VCaP (cell line): ENCODE results near the gene ZNF148.

Source experiments
- H3K27ac ChIP-seq: fragments of 450-650 bp; 2 replicates; pipeline ENCODE4 v1.5.1; 2017
- TF ChIP-seq, protein P1 (sequence below): fragments of 450-650 bp; conservative IDR thresholded peaks from 2 replicates; pipeline ENCODE4 v1.5.1; 2017; ENCODE audit warnings: mild to moderate bottlenecking, moderate library complexity

The ZNF148 gene

DNA sequence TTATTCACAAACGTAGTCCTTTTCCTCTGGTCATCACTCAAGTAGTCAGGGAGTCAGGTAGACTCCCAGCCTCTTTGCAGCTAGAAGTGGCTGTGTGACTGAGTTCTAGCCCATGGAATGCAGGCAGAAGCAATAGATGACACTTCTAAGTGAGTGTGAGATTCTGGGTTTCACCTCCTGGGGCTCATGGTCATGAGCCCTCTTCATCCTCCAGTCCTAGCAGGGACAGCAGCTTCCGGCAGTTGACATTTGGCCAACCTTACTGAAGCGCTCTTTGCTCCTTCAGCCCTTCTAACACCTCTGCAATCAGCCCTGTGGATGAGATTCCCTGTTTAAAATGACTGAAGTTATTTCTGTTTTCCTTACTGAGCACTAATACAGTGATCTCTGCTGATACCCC, 184.3 kb downstream of the ZNF148 start:
- TF ChIP-seq, protein P1, sequence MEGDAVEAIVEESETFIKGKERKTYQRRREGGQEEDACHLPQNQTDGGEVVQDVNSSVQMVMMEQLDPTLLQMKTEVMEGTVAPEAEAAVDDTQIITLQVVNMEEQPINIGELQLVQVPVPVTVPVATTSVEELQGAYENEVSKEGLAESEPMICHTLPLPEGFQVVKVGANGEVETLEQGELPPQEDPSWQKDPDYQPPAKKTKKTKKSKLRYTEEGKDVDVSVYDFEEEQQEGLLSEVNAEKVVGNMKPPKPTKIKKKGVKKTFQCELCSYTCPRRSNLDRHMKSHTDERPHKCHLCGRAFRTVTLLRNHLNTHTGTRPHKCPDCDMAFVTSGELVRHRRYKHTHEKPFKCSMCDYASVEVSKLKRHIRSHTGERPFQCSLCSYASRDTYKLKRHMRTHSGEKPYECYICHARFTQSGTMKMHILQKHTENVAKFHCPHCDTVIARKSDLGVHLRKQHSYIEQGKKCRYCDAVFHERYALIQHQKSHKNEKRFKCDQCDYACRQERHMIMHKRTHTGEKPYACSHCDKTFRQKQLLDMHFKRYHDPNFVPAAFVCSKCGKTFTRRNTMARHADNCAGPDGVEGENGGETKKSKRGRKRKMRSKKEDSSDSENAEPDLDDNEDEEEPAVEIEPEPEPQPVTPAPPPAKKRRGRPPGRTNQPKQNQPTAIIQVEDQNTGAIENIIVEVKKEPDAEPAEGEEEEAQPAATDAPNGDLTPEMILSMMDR = no peak
- no peak overlapping the region for H3K27ac ChIP-seq

DNA sequence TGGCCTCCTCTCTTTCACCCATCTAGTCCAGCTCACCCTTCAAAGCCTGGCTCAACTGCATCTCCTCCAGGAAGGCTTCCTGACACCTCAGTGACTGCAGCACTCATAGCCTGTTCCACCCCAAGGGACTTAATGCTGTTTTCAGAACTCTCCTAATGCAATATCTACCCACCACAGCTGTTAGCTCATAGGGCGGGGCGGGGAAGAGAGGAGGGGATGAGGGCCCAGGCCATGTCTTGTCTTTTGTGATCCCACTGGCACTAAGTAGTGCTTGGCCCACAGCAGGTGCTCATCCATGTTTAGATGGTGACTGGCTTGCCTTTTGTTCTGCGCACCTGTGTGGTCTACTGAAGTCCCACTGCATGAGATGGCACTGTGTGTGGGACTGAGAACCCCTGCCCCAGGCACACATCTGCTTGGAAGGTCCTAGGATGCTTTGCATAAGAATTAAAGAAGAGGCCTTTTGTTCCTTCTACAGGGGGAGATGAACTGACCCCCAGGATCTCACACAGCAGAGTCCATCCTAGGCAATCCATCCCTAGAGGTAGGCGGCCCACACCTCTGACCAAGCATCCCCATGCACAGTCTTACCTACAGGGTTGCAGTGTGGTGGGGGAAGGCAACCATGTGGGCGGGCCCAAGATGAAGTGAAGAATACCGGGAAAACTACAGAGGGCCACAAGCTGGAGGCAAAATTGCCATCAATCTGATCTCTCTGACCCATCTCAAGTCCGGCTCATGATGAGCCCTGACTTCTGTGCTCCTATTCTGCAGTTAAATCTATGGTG, 185.6 kb downstream of the ZNF148 start:
- TF ChIP-seq, protein P1 = no peak
- no peak overlapping the region for H3K27ac ChIP-seq

DNA sequence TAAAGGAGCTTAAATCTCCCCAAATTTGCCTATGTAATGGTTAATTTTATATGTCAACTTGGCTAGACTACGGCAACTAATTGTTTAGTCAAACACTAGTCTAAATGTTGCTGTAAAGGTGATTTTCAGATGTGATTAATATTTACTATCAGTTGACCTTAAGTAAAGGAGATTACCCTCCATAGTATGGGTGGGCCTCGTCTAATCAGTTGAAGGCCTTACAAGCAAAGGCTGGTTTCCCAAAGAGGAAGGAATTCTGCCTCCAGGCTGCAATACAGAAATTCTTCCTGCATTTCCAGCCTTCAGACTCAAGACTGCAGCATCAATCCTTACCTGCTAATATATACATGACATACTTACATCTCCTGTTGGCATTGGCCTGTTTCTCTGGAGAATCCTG, 186.2 kb downstream of the ZNF148 start:
- TF ChIP-seq, protein P1 = no peak
- no peak overlapping the region for H3K27ac ChIP-seq

DNA sequence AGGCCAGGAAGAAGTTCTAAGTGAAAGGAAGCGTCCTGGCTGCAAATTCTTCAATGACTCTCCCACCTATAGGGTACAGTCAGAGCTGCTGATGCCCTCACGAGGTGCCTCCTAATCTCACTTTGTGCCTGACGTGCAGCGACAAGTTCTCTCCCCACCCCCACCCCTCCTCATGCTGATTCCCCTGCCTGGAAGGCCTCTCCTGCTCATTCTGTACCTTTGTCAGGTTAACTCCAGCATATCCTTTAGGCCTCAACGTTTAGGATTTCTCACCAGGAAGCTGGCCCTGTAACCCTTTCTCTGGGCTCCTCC, 187.6 kb downstream of the ZNF148 start:
- TF ChIP-seq, protein P1 = no peak
- H3K27ac ChIP-seq = no peak overlapping the region

DNA sequence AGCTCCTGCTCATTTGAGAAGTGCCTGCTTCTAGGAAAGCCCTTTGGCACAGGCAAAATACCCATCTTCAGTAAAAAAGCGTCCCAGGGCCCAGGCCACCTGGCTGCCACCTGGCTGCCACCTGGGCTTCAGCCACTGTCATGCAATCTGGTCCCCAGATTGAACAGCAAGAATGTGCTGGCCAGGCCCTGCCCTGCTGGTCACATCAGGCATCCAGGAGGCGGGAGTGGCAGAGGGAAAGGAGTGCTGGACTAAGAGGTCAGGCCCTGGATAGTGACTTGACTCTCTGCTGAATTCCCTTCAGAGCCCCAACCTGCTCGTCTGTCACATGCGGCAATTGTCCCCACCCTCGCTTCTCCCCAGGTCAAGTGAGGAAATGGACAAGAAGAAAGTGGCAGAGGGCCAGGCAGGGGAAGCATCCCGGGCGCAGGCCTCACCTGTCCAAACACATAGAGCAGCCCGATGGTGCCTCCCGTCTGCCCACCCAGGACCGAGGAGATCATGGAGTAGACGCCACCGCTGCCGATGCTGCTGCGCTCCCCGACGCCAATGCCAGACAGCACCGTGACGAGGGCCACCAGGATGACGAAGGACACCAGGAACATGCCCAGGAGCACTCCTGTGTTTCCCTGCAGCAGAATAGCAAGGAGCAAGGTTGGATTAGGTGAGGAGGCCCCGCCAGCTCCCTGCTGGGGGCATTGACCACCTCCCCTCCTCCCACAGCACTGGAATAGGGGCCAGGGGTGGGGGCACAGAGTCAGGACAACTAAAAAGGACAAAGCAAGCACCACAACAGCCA, 188.1 kb downstream of the ZNF148 start:
- TF ChIP-seq, protein P1 = no peak
- H3K27ac ChIP-seq = no peak overlapping the region

DNA sequence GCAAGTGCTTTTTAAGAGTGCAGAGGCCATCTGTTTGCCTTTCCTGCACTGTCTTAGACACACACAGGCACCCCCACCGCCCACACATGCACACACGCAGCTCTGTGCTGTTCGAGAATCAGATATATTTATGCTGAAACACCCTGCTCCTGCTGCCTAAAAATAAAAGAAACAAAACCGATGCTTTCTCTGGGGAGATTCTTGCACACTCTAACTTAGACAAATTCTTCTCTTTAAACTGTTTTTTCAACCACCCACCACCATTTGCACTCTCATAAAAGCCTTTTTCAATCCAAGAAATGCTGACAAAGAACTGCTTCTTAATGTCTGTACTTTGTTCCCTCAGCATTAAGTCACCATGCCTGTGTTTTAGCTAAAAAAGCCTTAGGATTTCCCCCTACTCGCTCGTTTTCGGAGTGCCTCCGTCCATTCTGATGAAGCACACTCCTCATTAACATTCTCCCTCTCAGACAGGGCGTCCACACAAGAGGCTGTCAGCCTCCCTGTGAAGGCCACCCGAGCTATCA, 188.8 kb downstream of the ZNF148 start:
- H3K27ac ChIP-seq = no peak overlapping the region
- TF ChIP-seq, protein P1 = no peak

DNA sequence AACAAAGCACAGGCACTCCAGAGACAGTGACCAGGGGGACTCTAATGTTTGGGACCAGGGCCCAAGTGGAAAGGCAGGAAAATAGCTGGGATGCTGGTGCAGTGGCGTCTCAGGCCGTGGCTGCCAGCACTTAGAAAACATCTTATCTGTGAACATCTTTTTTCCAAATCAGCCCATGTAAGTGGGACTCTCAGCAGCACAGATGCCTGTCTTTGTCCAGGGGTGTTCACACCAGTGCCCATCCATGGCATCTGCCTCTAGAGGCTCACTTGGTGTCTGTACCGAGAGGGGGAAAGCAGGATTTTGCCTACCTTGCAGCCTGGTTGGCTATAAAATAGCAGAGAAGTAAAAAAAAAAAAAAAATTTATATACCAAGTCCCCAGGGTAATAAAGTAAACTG, 189.3 kb downstream of the ZNF148 start:
- no peak overlapping the region for H3K27ac ChIP-seq
- TF ChIP-seq, protein P1 = no peak
